ENCODE measurements around the gene TNFRSF21.
"Not testable (repeated sequence)": the region's sequence is repeated elsewhere in the genome, so short reads cannot be mapped to it uniquely, and the experiment has no call there.

The TNFRSF21 gene

GRCh38 chr6:47288267-47289090 lies 21.2 kb downstream of the TNFRSF21 start:
- Histone ChIP-seq H3K4me3 (ENCODE audit: low read depth, low read length) (no peak overlapping the region), H3K36me3 (ENCODE audit: control insufficient read depth, insufficient read depth, low read length) (peaks cover 36% of the 10 kb centered on the region), H3K4me1 (ENCODE audit: control insufficient read depth, insufficient read depth, low read length) (peaks cover 34% of the 10 kb centered on the region), H3K9me3 (ENCODE audit: control insufficient read depth, insufficient read depth, low read depth, low read length) (no peaks in the 10 kb centered on the region), H3K27ac (ENCODE audit: low read depth, low read length) (no peak overlapping the region), H3K27me3 (ENCODE audit: control insufficient read depth, insufficient read depth, low read length) (no peaks in the 10 kb centered on the region), H3K9ac (ENCODE audit: low read length) (no peak overlapping the region)

- H3K27ac ChIP-seq (ENCODE audit: low read depth, low read length) = no peak overlapping the region
- no peaks in the 10 kb centered on the region for H3K27me3 ChIP-seq (ENCODE audit: control insufficient read depth, insufficient read depth, low read length)
- peaks cover 53% of the 10 kb centered on the region for H3K36me3 ChIP-seq (ENCODE audit: control insufficient read depth, insufficient read depth, low read length)
- H3K9ac ChIP-seq (ENCODE audit: low read length) = no peak overlapping the region
- peaks cover 22% of the 10 kb centered on the region for H3K4me1 ChIP-seq (ENCODE audit: control insufficient read depth, insufficient read depth, low read length)
- H3K9me3 ChIP-seq (ENCODE audit: control insufficient read depth, insufficient read depth, low read depth, low read length) = no peaks in the 10 kb centered on the region
- no peak overlapping the region for H3K4me3 ChIP-seq (ENCODE audit: low read depth, low read length)
These were observed 23.4 kb downstream of the TNFRSF21 start for GRCh38 chr6:47286301-47286700.

- H3K36me3 ChIP-seq (ENCODE audit: control insufficient read depth, insufficient read depth, low read length) = peaks cover 71% of the 10 kb centered on the region
- no peak overlapping the region for H3K9ac ChIP-seq (ENCODE audit: low read length)
- peaks cover 6% of the 10 kb centered on the region for H3K4me1 ChIP-seq (ENCODE audit: control insufficient read depth, insufficient read depth, low read length)
- H3K27ac ChIP-seq (ENCODE audit: low read depth, low read length) = no peak overlapping the region
- H3K4me3 ChIP-seq (ENCODE audit: low read depth, low read length) = no peak overlapping the region
- H3K27me3 ChIP-seq (ENCODE audit: control insufficient read depth, insufficient read depth, low read length) = no peaks in the 10 kb centered on the region
- H3K9me3 ChIP-seq (ENCODE audit: control insufficient read depth, insufficient read depth, low read depth, low read length) = no peaks in the 10 kb centered on the region
These were observed 25.7 kb downstream of the TNFRSF21 start for GRCh38 chr6:47283993-47284392.

GRCh38 chr6:47278545-47278944 lies 31.2 kb downstream of the TNFRSF21 start:
- peaks cover 71% of the 10 kb centered on the region for H3K36me3 ChIP-seq (ENCODE audit: control insufficient read depth, insufficient read depth, low read length)
- H3K4me1 ChIP-seq (ENCODE audit: control insufficient read depth, insufficient read depth, low read length) = no peaks in the 10 kb centered on the region
- no peak overlapping the region for H3K27ac ChIP-seq (ENCODE audit: low read depth, low read length)

GRCh38 chr6:47277702-47278101 lies 32.0 kb downstream of the TNFRSF21 start:
- no peak overlapping the region for H3K9ac ChIP-seq (ENCODE audit: low read length)
- H3K27ac ChIP-seq (ENCODE audit: low read depth, low read length) = no peak overlapping the region
- no peaks in the 10 kb centered on the region for H3K9me3 ChIP-seq (ENCODE audit: control insufficient read depth, insufficient read depth, low read depth, low read length)
- no peak overlapping the region for H3K4me3 ChIP-seq (ENCODE audit: low read depth, low read length)
- no peaks in the 10 kb centered on the region for H3K4me1 ChIP-seq (ENCODE audit: control insufficient read depth, insufficient read depth, low read length)
- H3K27me3 ChIP-seq (ENCODE audit: control insufficient read depth, insufficient read depth, low read length) = no peaks in the 10 kb centered on the region
- H3K36me3 ChIP-seq (ENCODE audit: control insufficient read depth, insufficient read depth, low read length) = peaks cover 63% of the 10 kb centered on the region

More at GRCh38 chr6:47278545-47278944, 31.2 kb downstream of the TNFRSF21 start:
- no peaks in the 10 kb centered on the region for H3K9me3 ChIP-seq (ENCODE audit: control insufficient read depth, insufficient read depth, low read depth, low read length)
- no peak overlapping the region for H3K9ac ChIP-seq (ENCODE audit: low read length)
- H3K4me3 ChIP-seq (ENCODE audit: low read depth, low read length) = no peak overlapping the region
- H3K27me3 ChIP-seq (ENCODE audit: control insufficient read depth, insufficient read depth, low read length) = no peaks in the 10 kb centered on the region

- Histone ChIP-seq H3K9me3 (ENCODE audit: control insufficient read depth, insufficient read depth, low read depth, low read length) (no peaks in the 10 kb centered on the region), H3K4me1 (ENCODE audit: control insufficient read depth, insufficient read depth, low read length) (no peaks in the 10 kb centered on the region), H3K9ac (ENCODE audit: low read length) (no peak overlapping the region), H3K27me3 (ENCODE audit: control insufficient read depth, insufficient read depth, low read length) (no peaks in the 10 kb centered on the region), H3K27ac (ENCODE audit: low read depth, low read length) (no peak overlapping the region), H3K36me3 (ENCODE audit: control insufficient read depth, insufficient read depth, low read length) (peaks cover 54% of the 10 kb centered on the region), H3K4me3 (ENCODE audit: low read depth, low read length) (no peak overlapping the region)
These were observed 33.3 kb downstream of the TNFRSF21 start for GRCh38 chr6:47276377-47276776.

GRCh38 chr6:47275640-47276039 lies 34.1 kb downstream of the TNFRSF21 start:
- Histone ChIP-seq H3K36me3 (ENCODE audit: control insufficient read depth, insufficient read depth, low read length) (peaks cover 49% of the 10 kb centered on the region), H3K27me3 (ENCODE audit: control insufficient read depth, insufficient read depth, low read length) (no peaks in the 10 kb centered on the region), H3K4me3 (ENCODE audit: low read depth, low read length) (no peak overlapping the region), H3K4me1 (ENCODE audit: control insufficient read depth, insufficient read depth, low read length) (no peaks in the 10 kb centered on the region), H3K9ac (ENCODE audit: low read length) (no peak overlapping the region), H3K9me3 (ENCODE audit: control insufficient read depth, insufficient read depth, low read depth, low read length) (no peaks in the 10 kb centered on the region), H3K27ac (ENCODE audit: low read depth, low read length) (no peak overlapping the region)

GRCh38 chr6:47275132-47275531 lies 34.6 kb downstream of the TNFRSF21 start:
- not testable (repeated sequence) for H3K27ac ChIP-seq (ENCODE audit: low read depth, low read length); H3K27me3 ChIP-seq (ENCODE audit: control insufficient read depth, insufficient read depth, low read length); H3K4me3 ChIP-seq (ENCODE audit: low read depth, low read length); H3K9ac ChIP-seq (ENCODE audit: low read length); H3K9me3 ChIP-seq (ENCODE audit: control insufficient read depth, insufficient read depth, low read depth, low read length); H3K4me1 ChIP-seq (ENCODE audit: control insufficient read depth, insufficient read depth, low read length)
- H3K36me3 ChIP-seq (ENCODE audit: control insufficient read depth, insufficient read depth, low read length) = peaks cover 44% of the 10 kb centered on the region

- H3K27ac ChIP-seq (ENCODE audit: low read depth, low read length) = no peak overlapping the region
- H3K36me3 ChIP-seq (ENCODE audit: control insufficient read depth, insufficient read depth, low read length) = peaks cover 28% of the 10 kb centered on the region
- H3K4me3 ChIP-seq (ENCODE audit: low read depth, low read length) = no peak overlapping the region
- H3K9ac ChIP-seq (ENCODE audit: low read length) = no peak overlapping the region
- peaks cover 17% of the 10 kb centered on the region for H3K4me1 ChIP-seq (ENCODE audit: control insufficient read depth, insufficient read depth, low read length)
- H3K9me3 ChIP-seq (ENCODE audit: control insufficient read depth, insufficient read depth, low read depth, low read length) = no peaks in the 10 kb centered on the region
- H3K27me3 ChIP-seq (ENCODE audit: control insufficient read depth, insufficient read depth, low read length) = no peaks in the 10 kb centered on the region
These were observed 41.0 kb downstream of the TNFRSF21 start for GRCh38 chr6:47268572-47269187.

GRCh38 chr6:47267301-47267700 lies 42.4 kb downstream of the TNFRSF21 start:
- H3K9me3 ChIP-seq (ENCODE audit: control insufficient read depth, insufficient read depth, low read depth, low read length) = no peaks in the 10 kb centered on the region
- H3K27me3 ChIP-seq (ENCODE audit: control insufficient read depth, insufficient read depth, low read length) = no peaks in the 10 kb centered on the region
- peaks cover 17% of the 10 kb centered on the region for H3K4me1 ChIP-seq (ENCODE audit: control insufficient read depth, insufficient read depth, low read length)
- H3K4me3 ChIP-seq (ENCODE audit: low read depth, low read length) = no peak overlapping the region
- no peak overlapping the region for H3K27ac ChIP-seq (ENCODE audit: low read depth, low read length)
- peaks cover 42% of the 10 kb centered on the region for H3K36me3 ChIP-seq (ENCODE audit: control insufficient read depth, insufficient read depth, low read length)
- no peak overlapping the region for H3K9ac ChIP-seq (ENCODE audit: low read length)

GRCh38 chr6:47265971-47266370 lies 43.7 kb downstream of the TNFRSF21 start:
- Histone ChIP-seq H3K4me1 (ENCODE audit: control insufficient read depth, insufficient read depth, low read length) (peaks cover 17% of the 10 kb centered on the region), H3K27ac (ENCODE audit: low read depth, low read length) (no peak overlapping the region), H3K4me3 (ENCODE audit: low read depth, low read length) (no peak overlapping the region), H3K9ac (ENCODE audit: low read length) (no peak overlapping the region), H3K9me3 (ENCODE audit: control insufficient read depth, insufficient read depth, low read depth, low read length) (no peaks in the 10 kb centered on the region), H3K36me3 (ENCODE audit: control insufficient read depth, insufficient read depth, low read length) (peaks cover 48% of the 10 kb centered on the region), H3K27me3 (ENCODE audit: control insufficient read depth, insufficient read depth, low read length) (no peaks in the 10 kb centered on the region)
